H1 (cell line): ENCODE measurements around the gene FBXW8. TPM values are rescaled to one million over a fixed set of nuclear protein-coding genes. Genes with fewer than 3 reads are reported as not detected.

Experiments used
- CTCF ChIA-PET: fragments of 300-600 bp; sonication (Branson Sonifier 250); formaldehyde crosslinking; loops from one replicate; lab custom pipeline; 2021; ENCODE audit not compliant: partially characterized antibody; lab: Charles Lee
- POLR2A ChIA-PET: fragments of 300-600 bp; sonication (Branson Sonifier 250); formaldehyde crosslinking; loops from one replicate; lab custom pipeline; 2021; ENCODE audit warnings: inconsistent platforms; ENCODE audit not compliant: partially characterized antibody; lab: Charles Lee
- DNase-seq, 2 experiments: peaks; one replicate each; pipeline versions ENCODE4 v3.0.0 to v3.0.0-alpha.2; 2010 to 2022; ENCODE audit warnings: low spot score in 2 of 2, low read depth in 1 of 2, mixed read lengths in 1 of 2
- FAIRE-seq: peaks from 2 replicates; lab custom pipeline; 2011; peaks lifted over from hg19 to GRCh38; lab: Jason Lieb, UNC
- H2AFZ ChIP-seq: 2 replicates; pipeline ENCODE4 v1.8.1; 2012; ENCODE audit warnings: low read length, inconsistent platforms
- H2AK5ac ChIP-seq: 2 replicates; pipeline ENCODE4 v1.6.1; 2013; ENCODE audit warnings: low read depth, low read length
- H2BK120ac ChIP-seq: replicated peaks from 2 replicates; pipeline ENCODE3; 2013; ENCODE audit warnings: low read depth, low read length, inconsistent platforms
- H2BK12ac ChIP-seq: 2 replicates; pipeline ENCODE4 v1.6.1; 2013; ENCODE audit warnings: low read depth, low read length
- H2BK15ac ChIP-seq: 2 replicates; pipeline ENCODE4 v1.6.1; 2013; ENCODE audit warnings: low read length
- H2BK20ac ChIP-seq: 2 replicates; pipeline ENCODE4 v1.6.1; 2013; ENCODE audit warnings: low read length
- H2BK5ac ChIP-seq: 2 replicates; pipeline ENCODE4 v1.6.1; 2013; ENCODE audit warnings: low read depth, low read length
- H3K14ac ChIP-seq: 2 replicates; pipeline ENCODE4 v1.6.1; 2013; ENCODE audit warnings: inconsistent platforms; ENCODE audit not compliant: insufficient read length
- H3K18ac ChIP-seq: 2 replicates; pipeline ENCODE4 v1.6.1; 2013; ENCODE audit warnings: low read length; ENCODE audit errors: extremely low read depth
- H3K23ac ChIP-seq: 2 replicates; pipeline ENCODE4 v1.6.1; 2013; ENCODE audit warnings: inconsistent platforms; ENCODE audit not compliant: insufficient read length
- H3K23me2 ChIP-seq: 2 replicates; pipeline ENCODE4 v1.6.1; 2013; ENCODE audit warnings: low read depth, low read length
- H3K27ac ChIP-seq: 2 replicates; pipeline ENCODE4 v1.6.1; 2011; ENCODE audit warnings: low read depth, low read length, inconsistent platforms
- H3K27me3 ChIP-seq, 4 experiments: replicated peaks in 1 of 4; 1 replicate in 1 of 4; 2 replicates in 3 of 4; pipeline versions ENCODE4 v1.6.1 to v1.8.1; 2011 to 2013; ENCODE audit warnings: low read length in 3 of 4, mild to moderate bottlenecking in 3 of 4, inconsistent platforms in 2 of 4, mixed read lengths in 2 of 4, moderate library complexity in 1 of 4; ENCODE audit not compliant: control insufficient read depth in 3 of 4, insufficient read depth in 3 of 4; ENCODE audit errors: extremely low read depth in 1 of 4
- H3K36me3 ChIP-seq, 4 experiments: 2 replicates each; pipeline versions ENCODE4 v1.6.1 to v1.8.1; 2011 to 2013; ENCODE audit warnings: mild to moderate bottlenecking in 4 of 4, low read length in 3 of 4, moderate library complexity in 2 of 4, control low read depth in 1 of 4, inconsistent platforms in 1 of 4; ENCODE audit not compliant: insufficient read depth in 4 of 4, control insufficient read depth in 2 of 4
- H3K4ac ChIP-seq: replicated peaks from 2 replicates; pipeline ENCODE3; 2013; ENCODE audit warnings: low read length, low read depth, mixed read lengths, inconsistent platforms; ENCODE audit not compliant: insufficient read length
- H3K4me1 ChIP-seq, 4 experiments: replicated peaks in 1 of 4; 1 replicate in 1 of 4; 2 replicates in 3 of 4; pipeline versions ENCODE4 v1.6.1 to v1.8.1; 2011 to 2013; ENCODE audit warnings: low read length in 3 of 4, inconsistent platforms in 2 of 4, mixed read lengths in 1 of 4; ENCODE audit not compliant: insufficient read depth in 4 of 4, control insufficient read depth in 3 of 4
- H3K4me2 ChIP-seq, 2 experiments: 2 replicates each; pipeline versions ENCODE4 v1.6.1 to v1.8.1; 2011 to 2013; ENCODE audit warnings: low read depth in 2 of 2, low read length in 2 of 2, control low read depth in 1 of 2, inconsistent platforms in 1 of 2, mild to moderate bottlenecking in 1 of 2; ENCODE audit not compliant: insufficient read depth in 1 of 2
- H3K4me3 ChIP-seq, 4 experiments: fragments of 200-600, 300-600 bp in 1 of 4; sonication (generic), shearing (Covaris generic), sonication (Bioruptor Twin) in 1 of 4; 2 replicates each; pipeline versions ENCODE4 v1.5.1 to v1.8.1; 2011 to 2016; ENCODE audit warnings: low read length in 4 of 4, low read depth in 3 of 4, control low read depth in 2 of 4, inconsistent platforms in 2 of 4, mild to moderate bottlenecking in 2 of 4, mixed read lengths in 1 of 4, moderate library complexity in 1 of 4; ENCODE audit not compliant: insufficient read depth in 2 of 4; ENCODE audit errors: extremely low read depth in 1 of 4
- H3K56ac ChIP-seq: replicated peaks from 2 replicates; pipeline ENCODE3; 2013; ENCODE audit warnings: low read depth, mild to moderate bottlenecking, mixed read lengths, low read length, inconsistent platforms; ENCODE audit not compliant: insufficient read length
- H3K79me1 ChIP-seq: 2 replicates; pipeline ENCODE4 v1.6.1; 2013; ENCODE audit warnings: low read depth, low read length, control low read depth
- H3K79me2 ChIP-seq, 2 experiments: 2 replicates each; pipeline versions ENCODE4 v1.6.1 to v1.8.1; 2012 to 2013; ENCODE audit warnings: low read length in 2 of 2, mild to moderate bottlenecking in 2 of 2, inconsistent platforms in 1 of 2; ENCODE audit not compliant: insufficient read depth in 2 of 2, control insufficient read depth in 1 of 2
- H3K9ac ChIP-seq, 4 experiments: replicated peaks in 1 of 4; 1 replicate in 1 of 4; 2 replicates in 3 of 4; pipeline versions ENCODE4 v1.6.1 to v1.8.1; 2011 to 2013; ENCODE audit warnings: low read depth in 3 of 4, low read length in 3 of 4, control low read depth in 2 of 4, mild to moderate bottlenecking in 2 of 4, moderate library complexity in 2 of 4, inconsistent platforms in 1 of 4; ENCODE audit errors: extremely low read depth in 1 of 4
- H3K9me3 ChIP-seq, 2 experiments: 2 replicates each; pipeline versions ENCODE4 v1.6.1 to v1.8.1; 2012 to 2013; ENCODE audit warnings: mild to moderate bottlenecking in 2 of 2, moderate library complexity in 2 of 2, control low read depth in 1 of 2, inconsistent platforms in 1 of 2, low read depth in 1 of 2, low read length in 1 of 2, mixed read lengths in 1 of 2; ENCODE audit not compliant: insufficient read depth in 2 of 2
- H4K20me1 ChIP-seq, 2 experiments: replicated peaks in 1 of 2; 2 replicates each; pipeline versions ENCODE3 to v1.8.1; 2011 to 2013; ENCODE audit warnings: inconsistent platforms in 2 of 2, low read length in 2 of 2, mild to moderate bottlenecking in 1 of 2; ENCODE audit not compliant: insufficient read depth in 2 of 2, control insufficient read depth in 1 of 2
- H4K5ac ChIP-seq: 2 replicates; pipeline ENCODE4 v1.6.1; 2013; ENCODE audit warnings: low read length, low read depth, mixed read lengths, inconsistent platforms; ENCODE audit not compliant: insufficient read length
- H4K8ac ChIP-seq: 2 replicates; pipeline ENCODE4 v1.8.0; 2013; ENCODE audit warnings: mild to moderate bottlenecking, moderate library complexity, low read length, inconsistent platforms; ENCODE audit not compliant: insufficient read depth; ENCODE audit errors: extremely low read depth
- H4K91ac ChIP-seq: replicated peaks from 2 replicates; pipeline ENCODE3; 2013; ENCODE audit warnings: low read length, mixed read lengths, inconsistent platforms; ENCODE audit not compliant: insufficient read length
- CBX8 ChIP-seq: fragments of 300-800, 300-1000 bp; sonication (generic); IDR thresholded peaks from 2 replicates; pipeline ENCODE4 v1.7.1; 2016; ENCODE audit warnings: low read depth, low read length, borderline replicate concordance
- KDM4A ChIP-seq: IDR thresholded peaks from one replicate; pipeline ENCODE4 v1.7.1; 2012; ENCODE audit warnings: low read depth, mild to moderate bottlenecking, moderate library complexity, low read length, inconsistent platforms; ENCODE audit not compliant: severe bottlenecking
- SIN3A ChIP-seq, 2 experiments: IDR thresholded peaks in 1 of 2; conservative IDR thresholded peaks in 1 of 2; 2 replicates each; pipeline ENCODE4 v1.6.1; 2011 to 2012; ENCODE audit warnings: low read length in 2 of 2, improper control_type of control experiment in 1 of 2, low read depth in 1 of 2, mild to moderate bottlenecking in 1 of 2
- YY1 ChIP-seq: IDR thresholded peaks from 2 replicates; pipeline ENCODE4 v1.6.1; 2011; ENCODE audit warnings: low read depth, mild to moderate bottlenecking, low read length
- WGBS, 2 experiments: shearing (Covaris generic) in 1 of 2; methylation state at CpG; one replicate each; pipeline versions ENCODE4 v1.1.6 to v1.1.7; 2013 to 2015; ENCODE audit warnings: low lambda C conversion rate in 2 of 2, mixed read lengths in 2 of 2, inconsistent platforms in 1 of 2, low coverage in 1 of 2, missing lambda C conversion rate in 1 of 2; ENCODE audit not compliant: insufficient replicate concordance in 2 of 2, insufficient coverage in 1 of 2, insufficient read length in 1 of 2; ENCODE audit errors: extremely low coverage in 1 of 2, missing lambda C conversion rate in 1 of 2; 5-methylcytosine and 5-hydroxymethylcytosine counted together
- polyA plus RNA-seq, 7 experiments: library from polyadenylated mRNA; depleted of rRNA in 3 of 7; stranded (reverse) in 5 of 7; unstranded in 2 of 7; fragments of >200 nt in 5 of 7; fragments of 200-250 nt in 2 of 7; gene quantifications; 1 replicate in 5 of 7; 2 replicates in 1 of 7; 4 replicates in 1 of 7; pipeline versions ENCODE4 v1.2.1 to v1.2.3, GENCODE V29; 2011 to 2013; ENCODE audit warnings: missing spikeins in 2 of 7, mixed read lengths in 2 of 7
- total RNA-seq: library from RNA; stranded (reverse); fragmentation: NEBNext Ultra II Directional; extraction: Animal tissue kit (Norgen Biotek cat#: 25700); gene quantifications from 2 replicates; pipeline ENCODE4 v1.2.1, GENCODE V29; 2021

FBXW8 gene
- total and polyA plus RNA-seq, 2 of the 8 experiments (the other 6 are each of a cell fraction or from before 2014, with no cell fraction given) = 15.8 to 16.0 TPM

DNA sequence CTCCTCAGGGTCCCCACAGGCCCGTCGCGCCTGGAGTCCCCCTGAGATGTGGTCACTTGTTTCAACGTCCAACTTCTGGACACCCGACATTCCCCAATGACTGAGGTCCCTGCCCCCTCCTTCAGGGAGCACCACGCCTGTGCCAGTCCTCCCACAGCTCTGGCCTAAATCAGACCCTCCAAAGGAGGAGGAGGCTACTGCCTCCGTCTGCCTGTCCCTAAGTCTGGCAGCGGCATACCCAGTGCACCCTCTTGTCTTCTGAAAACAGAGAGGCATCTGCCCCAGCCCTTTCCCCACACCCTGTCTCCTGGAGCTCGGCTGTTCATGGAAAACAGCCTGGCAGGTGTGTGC is 142.3 kb downstream of the FBXW8 start:
- peak overlapping the region; percentile 46; the same call in 1 of the 2 replicates for H2BK15ac ChIP-seq
- no peaks in the 10 kb centered on the region for H3K23me2 ChIP-seq
- no peak overlapping the region for H3K9ac ChIP-seq
- H4K20me1 ChIP-seq = no peaks in the 10 kb centered on the region
- H2BK5ac ChIP-seq = peak overlapping the region; percentile 68; the same call in 1 of the 2 replicates
- no peaks in the 10 kb centered on the region for H3K9me3 ChIP-seq
- H4K8ac ChIP-seq = 0 out of 2 replicates have a peak overlapping the region, but pooled peaks have one; percentile 3
- CTCF ChIA-PET = interaction anchor here (0.9 to 2.4 kb wide), 7 partner anchors 14 to 68 kb away, joined by 3 to 7 read pairs (median 4); no protein-coding TSS in a partner anchor
- WGBS, 2 experiments = 60% methylated on average over 9 of the region's 9 CpGs; no CpG with 5 or more reads in 1 of the 2 experiments
- H3K27me3 ChIP-seq = no peaks in the 10 kb centered on the region
- no peaks in the 10 kb centered on the region for H3K79me2 ChIP-seq
- H3K18ac ChIP-seq = peak overlapping the region; percentile 90
- no peak overlapping the region for H2BK120ac ChIP-seq
- peak overlapping the region; percentile 31 to 48; a peak in 3 of 4 replicates for H3K4me2 ChIP-seq
- H4K5ac ChIP-seq = peak overlapping the region; percentile 75
- no peak overlapping the region for H3K23ac ChIP-seq
- H3K36me3 ChIP-seq = no peaks in the 10 kb centered on the region
- H3K4ac ChIP-seq = peak overlapping the region; percentile 55
- H3K56ac ChIP-seq = no peak overlapping the region
- H3K14ac ChIP-seq = no peak overlapping the region
- H4K91ac ChIP-seq = peak overlapping the region; percentile 95
- H2AK5ac ChIP-seq = no peak overlapping the region
- H2BK12ac ChIP-seq = peak overlapping the region; percentile 94; the same call in 1 of the 2 replicates
- FAIRE-seq = no peak
- 0 out of 2 replicates have a peak overlapping the region, but pooled peaks have one; percentile 3 for H3K27ac ChIP-seq
- no peak overlapping the region for H3K4me3 ChIP-seq
- H2BK20ac ChIP-seq = peak overlapping the region; percentile 100; the same call in 1 of the 2 replicates
- TF ChIP-seq YY1 (no peak), CBX8 (no peak), KDM4A (no peak), SIN3A (conservative IDR thresholded peaks at IDR 0.05 in 1 of 2, IDR thresholded peaks at IDR 0.05 in 1 of 2; ENCODE audit: low read depth in 1 of 2, low read length in 2 of 2) (no peak)
- H3K4me1 ChIP-seq = peaks cover 5 to 34% (median 24%) of the 10 kb centered on the region in 4 experiments
- DNase-seq = no peak
- POLR2A ChIA-PET = interaction anchor here (1.2 to 1.5 kb wide), 3 partner anchors 16 to 46 kb away, joined by 3 to 5 read pairs (median 4); partner anchors contain the start of gene TESC
- H2AFZ ChIP-seq = no peak overlapping the region
- H3K79me1 ChIP-seq = no peaks in the 10 kb centered on the region
